HUES64 (cell line): Measurements from ENCODE around the gene CLDN25.

ENCODE experiments used
- H3K27ac ChIP-seq: 2 replicates; pipeline ENCODE4 v1.7.0; 2013; ENCODE audit warnings: low read depth, low read length, inconsistent platforms
- H3K27me3 ChIP-seq: 2 replicates; pipeline ENCODE4 v1.6.1; 2013; ENCODE audit warnings: mild to moderate bottlenecking, low read length; ENCODE audit not compliant: insufficient read depth
- H3K36me3 ChIP-seq: 2 replicates; pipeline ENCODE4 v1.6.1; 2013; ENCODE audit warnings: mild to moderate bottlenecking, low read length; ENCODE audit not compliant: insufficient read depth
- H3K4me1 ChIP-seq: 2 replicates; pipeline ENCODE4 v1.6.1; 2013; ENCODE audit warnings: mild to moderate bottlenecking, low read length, moderate library complexity; ENCODE audit not compliant: insufficient read depth
- H3K4me3 ChIP-seq: 2 replicates; pipeline ENCODE4 v1.5.1; 2013; ENCODE audit warnings: mild to moderate bottlenecking, low read length, moderate library complexity
- H3K9ac ChIP-seq: 2 replicates; pipeline ENCODE4 v1.6.1; 2013; ENCODE audit warnings: mild to moderate bottlenecking, low read depth, low read length
- H3K9me3 ChIP-seq: 2 replicates; pipeline ENCODE4 v1.6.1; 2013; ENCODE audit warnings: low read depth, low read length; ENCODE audit not compliant: insufficient read depth
- WGBS: fragments of 150-250, 120-280 bp; methylation state at CpG from one replicate; pipeline ENCODE4 v1.1.7; 2013; ENCODE audit warnings: missing lambda C conversion rate; 5-methylcytosine and 5-hydroxymethylcytosine counted together

CLDN25 gene

GRCh38 chr11:113808931-113809330, 29.3 kb downstream of the CLDN25 start:
- H3K27me3 ChIP-seq, result no peaks in the 10 kb centered on the region
- H3K4me3 ChIP-seq, result no peak overlapping the region
- H3K36me3 ChIP-seq, result peaks cover 98% of the 10 kb centered on the region
- H3K9me3 ChIP-seq, result no peaks in the 10 kb centered on the region
- H3K27ac ChIP-seq, result no peak overlapping the region
- no peak overlapping the region for H3K9ac ChIP-seq
- H3K4me1 ChIP-seq, result peaks cover 2% of the 10 kb centered on the region; the same call in 1 of the 2 replicates
- 88% methylated on average over 1 of the region's 2 CpGs for WGBS

- peaks cover 5% of the 10 kb centered on the region; the same call in 1 of the 2 replicates for H3K4me1 ChIP-seq
- no peak overlapping the region for H3K4me3 ChIP-seq
- no peaks in the 10 kb centered on the region for H3K9me3 ChIP-seq
- peak overlapping the region; percentile 40; the same call in 1 of the 2 replicates for H3K9ac ChIP-seq
- no peaks in the 10 kb centered on the region for H3K27me3 ChIP-seq
- H3K27ac ChIP-seq, result 0 out of 2 replicates have a peak overlapping the region, but pooled peaks have one; percentile 1
- H3K36me3 ChIP-seq, result peaks cover 94% of the 10 kb centered on the region
Measured at GRCh38 chr11:113814181-113814580, 34.6 kb downstream of the CLDN25 start.

GRCh38 chr11:113817162-113817561, 37.6 kb downstream of the CLDN25 start:
- Histone ChIP-seq H3K36me3 (peaks cover 91% of the 10 kb centered on the region), H3K4me3 (no peak overlapping the region), H3K27me3 (no peaks in the 10 kb centered on the region), H3K9ac (no peak overlapping the region), H3K4me1 (peaks cover 5% of the 10 kb centered on the region; the same call in 1 of the 2 replicates), H3K9me3 (no peaks in the 10 kb centered on the region), H3K27ac (no peak overlapping the region)
- WGBS, result 100% methylated on average over 1 of the region's 1 CpG

- Histone ChIP-seq H3K9me3 (no peaks in the 10 kb centered on the region), H3K36me3 (peaks cover 90% of the 10 kb centered on the region), H3K4me3 (no peak overlapping the region), H3K9ac (no peak overlapping the region), H3K27ac (no peak overlapping the region), H3K27me3 (no peaks in the 10 kb centered on the region), H3K4me1 (peaks cover 5% of the 10 kb centered on the region; the same call in 1 of the 2 replicates)
- 96% methylated on average over 6 of the region's 6 CpGs for WGBS
Measured at GRCh38 chr11:113817626-113818025, 38.0 kb downstream of the CLDN25 start.

- WGBS, result 95% methylated on average over 3 of the region's 3 CpGs
- peaks cover 5% of the 10 kb centered on the region; the same call in 1 of the 2 replicates for H3K4me1 ChIP-seq
- H3K27me3 ChIP-seq, result no peaks in the 10 kb centered on the region
- H3K9me3 ChIP-seq, result no peaks in the 10 kb centered on the region
- no peak overlapping the region for H3K4me3 ChIP-seq
- H3K27ac ChIP-seq, result no peak overlapping the region
- H3K9ac ChIP-seq, result no peak overlapping the region
- H3K36me3 ChIP-seq, result peaks cover 90% of the 10 kb centered on the region
Measured at GRCh38 chr11:113818426-113818825, 38.8 kb downstream of the CLDN25 start.

- 97% methylated on average over 3 of the region's 3 CpGs for WGBS
- H3K27me3 ChIP-seq, result no peaks in the 10 kb centered on the region
- H3K9ac ChIP-seq, result no peak overlapping the region
- H3K36me3 ChIP-seq, result peaks cover 95% of the 10 kb centered on the region
- no peaks in the 10 kb centered on the region for H3K9me3 ChIP-seq
- H3K27ac ChIP-seq, result no peak overlapping the region
- no peak overlapping the region for H3K4me3 ChIP-seq
- no peaks in the 10 kb centered on the region for H3K4me1 ChIP-seq
Measured at GRCh38 chr11:113827477-113827876, 47.9 kb downstream of the CLDN25 start.

GRCh38 chr11:113828191-113828590, 48.6 kb downstream of the CLDN25 start:
- Histone ChIP-seq H3K9me3 (no peaks in the 10 kb centered on the region), H3K4me3 (no peak overlapping the region), H3K27ac (no peak overlapping the region), H3K36me3 (peaks cover 95% of the 10 kb centered on the region), H3K4me1 (no peaks in the 10 kb centered on the region), H3K9ac (no peak overlapping the region), H3K27me3 (no peaks in the 10 kb centered on the region)
- 100% methylated on average over 1 of the region's 1 CpG for WGBS

- Histone ChIP-seq H3K36me3 (peaks cover 98% of the 10 kb centered on the region), H3K9me3 (no peaks in the 10 kb centered on the region), H3K27me3 (no peaks in the 10 kb centered on the region), H3K9ac (no peak overlapping the region), H3K4me1 (no peaks in the 10 kb centered on the region), H3K27ac (no peak overlapping the region), H3K4me3 (no peak overlapping the region)
- 97% methylated on average over 2 of the region's 2 CpGs for WGBS
Measured at GRCh38 chr11:113829751-113830150, 50.2 kb downstream of the CLDN25 start.
